ENCODE data around the gene CD24.
A peak's percentile ranks its signal among the peaks of the same experiment; 100 is the strongest.

CD24 gene

GRCh38 chr6:106967936-106968555 lies 6.5 kb downstream of the CD24 start:
- DNase-seq: no peak

DNA sequence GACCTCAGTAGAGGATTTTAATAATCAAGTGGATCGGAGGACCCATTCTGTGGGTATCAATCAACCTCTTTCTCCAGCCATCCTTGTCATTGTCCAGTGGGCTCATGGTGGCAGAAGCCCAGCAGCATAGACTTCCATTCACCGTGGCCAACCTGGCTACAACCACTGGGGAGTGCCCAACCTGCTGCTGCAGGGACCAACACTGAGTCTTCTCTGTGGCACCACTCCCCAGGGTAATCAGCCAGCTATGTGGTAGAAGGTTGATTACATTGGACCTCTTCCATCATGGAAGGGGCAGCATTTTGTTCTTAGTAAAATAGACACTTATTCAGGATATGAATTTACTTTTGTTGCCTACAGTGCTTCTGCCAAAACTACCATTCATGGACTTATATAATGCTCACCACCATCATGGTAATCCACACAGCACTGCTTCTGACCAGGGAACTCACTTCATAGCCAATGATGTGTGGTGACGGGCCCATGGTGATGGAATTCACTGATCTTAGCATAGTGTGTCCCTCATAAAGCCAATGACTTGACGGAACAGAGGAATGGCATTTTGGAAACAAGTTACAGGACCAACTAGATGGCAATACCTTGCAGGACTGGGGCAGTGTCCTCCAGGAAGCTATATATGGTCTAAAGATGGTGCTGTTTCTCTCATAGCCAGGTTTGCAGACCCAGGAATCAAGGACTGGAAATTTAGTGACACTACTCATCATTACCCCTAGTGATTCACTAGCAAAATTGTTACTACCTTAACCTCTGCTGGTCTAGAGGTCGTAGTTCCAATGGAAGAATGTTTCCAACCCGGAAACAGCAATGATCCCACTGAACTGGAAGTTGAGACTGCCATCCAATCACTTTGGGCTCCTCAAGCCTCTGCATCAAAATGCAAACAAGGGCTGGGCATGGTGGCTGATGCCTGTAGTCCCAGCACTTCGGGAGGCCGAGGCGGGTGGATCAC lies 7.6 kb downstream of the CD24 start:
- DNase-seq: no peak

DNA sequence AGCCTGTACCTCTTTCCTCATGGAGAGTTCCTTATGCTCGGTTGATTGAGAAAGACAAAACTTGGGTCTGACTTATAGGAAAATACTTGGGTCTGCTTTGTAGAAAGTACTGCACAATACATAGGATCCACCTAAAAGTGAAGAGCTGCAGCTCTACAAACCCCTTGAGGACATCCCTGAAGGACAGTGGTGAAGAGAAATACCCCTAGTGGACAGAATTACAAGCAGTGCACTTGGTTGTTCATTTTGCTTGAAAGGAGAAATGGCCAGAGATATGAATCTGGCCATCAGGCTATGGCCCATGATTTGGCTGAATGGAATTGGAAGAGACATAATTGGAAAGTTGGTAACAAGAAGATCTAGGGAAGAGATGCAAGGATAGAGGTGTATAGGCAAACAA lies 8.3 kb downstream of the CD24 start:
- DNase-seq: no peak

- DNase-seq: no peak
Observed at GRCh38 chr6:106964954-106965353, 9.6 kb downstream of the CD24 start.

GRCh38 chr6:106964099-106964498 lies 10.4 kb downstream of the CD24 start:
- DNase-seq: no peak

GRCh38 chr6:106963544-106963943 lies 11.0 kb downstream of the CD24 start:
- DNase-seq: no peak

- no peak for DNase-seq
Observed at GRCh38 chr6:106961801-106962200, 12.7 kb downstream of the CD24 start.

DNA sequence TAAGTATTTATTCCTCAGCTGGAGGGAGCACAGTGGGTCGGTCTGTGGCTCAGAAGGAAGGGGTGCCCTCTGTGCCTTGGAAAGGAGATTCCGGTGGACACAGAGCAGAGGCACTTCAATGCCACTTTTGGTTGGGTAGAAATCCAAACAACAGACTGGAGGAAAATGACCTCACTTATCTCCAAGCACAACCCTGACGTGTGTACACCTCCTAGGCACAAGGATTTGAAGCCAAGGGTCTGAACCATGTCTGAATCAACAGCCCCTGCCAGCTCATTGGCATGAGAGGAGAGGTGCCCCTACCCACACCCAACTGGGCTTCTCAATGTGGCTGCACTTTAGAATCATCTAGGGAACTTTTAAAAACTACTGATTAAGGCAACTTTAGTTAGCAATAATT lies 13.4 kb downstream of the CD24 start:
- no peak for DNase-seq

GRCh38 chr6:106959985-106960384 lies 14.5 kb downstream of the CD24 start:
- DNase-seq: peak; percentile 26

GRCh38 chr6:106939848-106940247 lies 34.7 kb downstream of the CD24 start:
- DNase-seq: no peak

- DNase-seq: no peak
Observed at GRCh38 chr6:106939208-106939607, 35.3 kb downstream of the CD24 start.

- peak; percentile 59 for DNase-seq
Observed at GRCh38 chr6:106927531-106928398, 46.8 kb downstream of the CD24 start.

DNA sequence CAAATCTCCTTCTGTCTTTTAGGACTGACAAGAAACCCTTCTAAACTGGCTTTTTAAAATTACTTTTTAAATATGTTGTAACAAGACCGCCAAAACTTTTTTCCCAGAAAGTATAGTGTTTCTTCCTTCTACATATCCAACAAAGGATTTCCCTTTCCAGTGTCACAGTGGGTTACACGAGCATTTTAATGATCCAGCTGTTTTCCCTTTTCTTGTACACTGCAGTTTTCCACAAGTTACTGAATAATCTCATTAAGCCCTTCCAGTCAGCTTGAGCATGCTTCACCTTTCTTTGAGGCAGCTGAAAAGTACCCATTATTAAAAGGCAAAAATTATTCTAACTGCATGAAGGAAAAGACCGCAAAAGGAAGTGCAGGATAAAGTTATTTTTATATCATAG lies 48.6 kb downstream of the CD24 start:
- DNase-seq: no peak

DNA sequence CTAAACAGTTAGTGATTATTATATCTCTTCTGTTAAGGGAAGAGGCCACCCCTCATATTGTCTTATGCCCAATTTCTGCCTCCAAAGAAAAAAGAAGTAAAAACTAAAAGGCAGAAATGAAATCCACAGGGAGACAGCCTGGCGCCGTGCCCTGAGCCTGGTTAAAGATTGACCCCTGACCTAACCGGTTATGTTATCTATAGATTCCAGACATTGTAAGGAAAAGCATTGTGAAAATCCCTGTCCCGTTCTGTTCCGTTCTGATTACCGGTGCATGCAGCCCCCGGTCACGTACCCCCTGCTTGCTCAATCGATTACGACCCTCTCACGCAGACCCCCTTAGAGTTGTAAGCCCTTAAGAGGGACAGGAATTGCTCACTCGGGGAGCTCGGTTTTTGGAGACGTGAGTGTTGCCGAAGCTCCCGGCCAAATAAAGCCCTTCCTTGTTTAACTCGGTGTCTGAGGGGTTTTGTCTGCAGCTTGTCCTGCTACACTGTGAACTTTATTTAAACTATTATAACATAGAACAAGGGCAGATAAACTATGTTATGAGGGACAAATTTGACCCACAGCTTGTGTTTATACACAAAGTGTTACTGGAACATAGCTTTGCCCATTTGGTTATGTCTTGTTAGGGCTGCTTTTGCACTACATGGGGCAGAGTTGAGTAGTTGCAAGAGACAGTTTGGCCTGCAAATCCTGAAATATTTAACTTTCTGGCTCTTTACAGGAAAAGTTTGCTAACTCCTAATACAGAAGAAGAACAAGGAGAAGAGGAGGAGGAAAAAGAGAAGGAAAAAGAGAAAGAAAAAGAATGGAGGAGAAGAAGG lies 49.6 kb downstream of the CD24 start:
- no peak for DNase-seq

GRCh38 chr6:106922626-106923025 lies 51.9 kb downstream of the CD24 start:
- DNase-seq: no peak
